ENCODE data around the gene CEMIP2.

The CEMIP2 gene

DNA sequence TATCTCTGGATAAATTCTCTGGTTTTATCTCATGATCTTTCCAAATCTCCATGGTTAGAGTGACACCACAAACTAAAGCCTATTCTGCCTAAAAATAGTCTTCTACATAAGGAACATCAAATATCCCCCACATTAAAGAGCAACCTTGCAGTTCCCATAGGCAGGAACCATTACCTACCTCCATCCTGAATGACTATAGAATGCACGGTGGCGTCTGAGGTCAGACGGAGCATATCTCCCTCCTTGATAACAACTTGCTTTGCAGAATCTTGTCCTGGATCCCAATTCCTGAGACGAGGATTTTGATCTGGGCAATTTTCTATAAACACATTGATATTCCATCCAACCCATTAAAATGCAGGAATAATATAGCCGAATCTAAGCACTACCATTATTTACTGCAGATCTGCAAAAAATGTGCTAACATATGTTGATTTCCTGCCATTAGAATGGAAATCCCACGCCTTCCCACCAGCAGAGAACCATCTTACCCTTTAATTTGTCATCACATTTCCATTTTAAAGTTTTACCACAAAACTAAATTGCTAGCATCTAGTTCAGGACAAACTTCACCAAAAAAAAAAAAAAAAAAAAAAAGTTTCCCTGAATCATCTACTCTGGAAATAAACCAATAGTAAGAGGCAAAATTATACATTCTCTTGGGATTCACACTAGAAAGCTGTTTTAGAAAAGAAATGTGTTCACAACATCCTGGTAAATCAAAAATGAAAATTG lies 22.1 kb downstream of the CEMIP2 start:
- DNase-seq (ENCODE audit: low read depth in 2 of 2): no peak

GRCh38 chr9:71744754-71745521 lies 23.4 kb downstream of the CEMIP2 start:
- DNase-seq (ENCODE audit: low read depth in 2 of 2): no peak

DNA sequence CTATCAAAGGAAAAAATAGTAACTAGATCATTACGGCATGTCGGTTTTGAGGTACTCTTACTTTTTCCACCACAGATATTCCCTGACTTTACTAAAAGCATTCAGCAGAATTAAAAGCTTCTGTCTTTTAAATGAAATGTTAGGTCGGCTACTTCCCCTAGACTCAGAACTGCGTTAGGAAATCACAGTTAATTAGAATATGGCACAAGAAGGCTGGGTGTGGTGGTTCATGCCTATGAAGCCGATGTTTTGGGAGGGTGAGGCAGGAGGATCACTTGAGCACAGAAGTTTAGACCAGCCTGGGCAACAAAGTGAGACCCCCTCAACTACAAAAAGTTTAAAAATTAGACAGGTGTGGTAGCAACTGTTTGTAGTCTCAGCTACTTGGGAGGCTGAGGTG lies 24.4 kb downstream of the CEMIP2 start:
- no peak for DNase-seq (ENCODE audit: low read depth in 2 of 2)

DNA sequence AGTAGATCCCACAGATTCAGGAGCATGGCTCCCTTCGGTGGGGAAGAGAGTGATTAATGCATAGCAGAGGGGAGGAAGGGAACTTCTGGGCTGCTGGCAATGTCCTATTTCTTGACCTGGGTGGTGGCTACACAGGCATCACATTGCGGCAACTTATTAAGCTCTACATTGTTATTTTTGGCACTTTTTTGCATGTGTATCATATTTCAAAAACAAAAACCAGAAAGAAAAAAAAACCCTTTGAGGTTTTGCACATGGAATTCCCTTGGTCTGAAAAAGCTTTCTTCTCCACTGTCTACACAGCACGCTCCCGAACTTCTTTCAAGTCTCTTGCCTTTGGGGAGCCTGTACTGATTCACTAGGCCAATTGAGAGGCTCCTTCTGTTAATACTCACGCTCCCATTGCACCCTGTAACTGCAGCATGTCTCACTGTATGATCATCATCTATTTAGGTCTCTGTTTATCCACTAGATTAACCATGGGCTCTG lies 25.1 kb downstream of the CEMIP2 start:
- DNase-seq (ENCODE audit: low read depth in 2 of 2): no peak

GRCh38 chr9:71742703-71743102 lies 25.6 kb downstream of the CEMIP2 start:
- no peak for DNase-seq (ENCODE audit: low read depth in 2 of 2)

GRCh38 chr9:71741926-71742648 lies 26.2 kb downstream of the CEMIP2 start:
- no peak for DNase-seq (ENCODE audit: low read depth in 2 of 2)

DNA sequence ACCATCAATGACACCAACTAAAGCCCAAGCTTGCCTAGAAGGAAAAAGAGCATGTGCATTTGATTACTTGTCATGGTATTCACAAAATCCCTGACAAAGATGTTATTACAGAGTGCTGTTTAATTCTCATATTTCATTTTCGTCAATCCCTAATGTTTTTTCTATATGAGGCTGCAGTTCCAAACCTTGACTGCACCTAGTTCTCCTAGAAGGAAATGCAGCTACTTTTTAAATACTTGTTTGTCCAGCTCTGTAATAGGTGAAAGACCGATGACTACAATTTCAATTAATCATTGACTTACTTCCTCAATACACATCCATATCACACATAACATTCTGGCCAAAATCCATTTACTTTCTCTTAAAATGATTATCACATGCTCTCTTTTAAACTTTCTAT lies 28.1 kb downstream of the CEMIP2 start:
- no peak for DNase-seq (ENCODE audit: low read depth in 2 of 2)

GRCh38 chr9:71737455-71737854 lies 30.9 kb downstream of the CEMIP2 start:
- DNase-seq (ENCODE audit: low read depth in 2 of 2): no peak

DNA sequence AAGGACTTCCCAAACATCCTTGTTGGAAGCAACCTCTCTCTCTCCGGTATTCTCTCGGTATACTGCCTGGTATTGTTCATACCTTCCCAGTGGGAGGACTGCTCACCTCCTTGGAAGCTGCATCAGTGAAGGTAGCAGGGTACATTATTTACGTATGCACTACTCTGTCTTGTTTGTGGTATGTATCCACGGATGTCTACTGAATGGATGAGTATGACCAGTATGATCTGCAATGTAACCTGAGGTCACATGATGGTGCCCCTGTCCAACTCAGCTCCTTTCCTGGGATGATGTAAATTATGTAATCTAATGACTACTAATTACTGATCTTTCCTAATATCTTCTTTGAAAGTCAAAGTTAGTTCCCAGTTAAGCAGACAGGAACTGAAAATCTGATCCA lies 32.1 kb downstream of the CEMIP2 start:
- DNase-seq (ENCODE audit: low read depth in 2 of 2): no peak

DNA sequence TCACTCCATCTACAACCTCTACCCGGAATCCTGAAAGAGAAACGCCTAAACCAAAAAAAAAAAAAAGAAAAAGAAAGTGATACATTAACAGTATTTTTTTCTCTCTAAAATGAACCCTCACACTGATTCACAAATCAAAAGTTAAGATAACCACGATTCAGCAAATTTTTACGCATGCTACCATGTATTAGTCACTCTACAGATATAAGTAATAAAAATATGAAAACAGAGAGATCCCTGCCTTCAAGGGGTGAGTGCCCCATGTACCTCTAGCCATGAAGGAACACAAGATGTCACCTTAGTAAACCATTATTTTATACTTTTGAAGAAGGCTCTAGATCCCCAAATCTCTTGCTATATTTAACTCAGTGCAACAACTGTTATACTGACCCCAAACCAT lies 33.4 kb downstream of the CEMIP2 start:
- DNase-seq (ENCODE audit: low read depth in 2 of 2): no peak

DNA sequence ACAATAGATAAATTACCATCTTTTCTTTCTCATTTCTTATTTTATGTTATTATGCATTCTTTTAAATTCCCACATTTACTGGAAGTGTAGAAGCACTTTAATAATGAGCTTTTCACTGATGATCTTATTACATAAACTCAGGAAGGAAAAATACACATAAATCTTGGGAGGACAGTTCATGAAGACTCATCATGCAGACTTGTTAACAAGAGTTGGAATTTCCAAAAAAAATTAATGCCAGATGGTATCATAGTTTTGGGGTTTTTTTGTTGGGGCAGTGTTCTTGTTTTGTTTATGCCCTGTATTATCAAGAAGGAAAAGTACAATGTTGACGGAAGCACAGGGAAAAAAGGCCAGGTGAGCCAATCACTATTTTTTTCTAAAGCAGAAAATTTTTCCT lies 35.1 kb downstream of the CEMIP2 start:
- no peak for DNase-seq (ENCODE audit: low read depth in 2 of 2)

- DNase-seq (ENCODE audit: low read depth in 2 of 2): no peak
Observed at GRCh38 chr9:71729816-71730526, 38.3 kb downstream of the CEMIP2 start.

- DNase-seq (ENCODE audit: low read depth in 2 of 2): no peak
Observed at GRCh38 chr9:71726723-71727122, 41.6 kb downstream of the CEMIP2 start.

- DNase-seq (ENCODE audit: low read depth in 2 of 2): no peak
Observed at GRCh38 chr9:71725590-71726338, 42.5 kb downstream of the CEMIP2 start.

DNA sequence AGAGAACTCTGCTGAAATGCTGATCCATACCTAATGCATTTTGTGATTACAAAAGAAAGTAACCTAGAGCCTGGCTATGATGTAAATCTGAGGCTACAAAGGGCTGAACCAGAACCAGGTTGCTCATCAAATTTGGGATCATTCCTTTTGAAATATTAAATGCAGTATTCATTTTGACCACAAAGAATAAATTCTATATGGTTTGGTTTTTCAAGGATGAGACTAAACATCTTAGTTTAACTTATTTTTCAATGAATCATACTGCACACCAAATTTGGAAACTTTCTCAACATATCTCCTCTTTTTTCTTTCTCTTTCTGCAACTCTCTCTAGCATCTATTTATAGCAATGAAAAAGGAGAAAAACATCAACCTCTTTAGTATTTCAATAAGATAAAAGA lies 46.5 kb downstream of the CEMIP2 start:
- DNase-seq (ENCODE audit: low read depth in 2 of 2): no peak

DNA sequence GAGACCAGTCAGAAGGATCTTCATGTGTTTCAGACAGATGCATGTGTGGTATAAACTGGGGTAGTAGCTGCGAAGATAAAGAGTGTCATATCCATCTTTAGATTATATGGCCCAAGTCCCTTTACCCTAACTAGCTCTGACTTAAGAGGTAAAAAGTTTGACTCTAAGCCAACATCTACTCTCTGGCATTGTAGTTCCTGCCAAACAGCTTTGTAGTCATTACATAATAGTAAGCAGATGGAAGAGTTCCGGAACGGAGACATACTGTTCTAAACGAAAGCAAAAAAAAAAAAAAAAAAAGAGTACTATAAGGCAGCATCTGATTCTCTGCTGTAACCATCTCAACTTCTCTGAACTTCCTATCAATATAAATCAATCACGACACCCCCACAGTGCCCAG lies 48.8 kb downstream of the CEMIP2 start:
- DNase-seq (ENCODE audit: low read depth in 2 of 2): no peak

GRCh38 chr9:71719088-71719487 lies 49.2 kb downstream of the CEMIP2 start:
- no peak for DNase-seq (ENCODE audit: low read depth in 2 of 2)

GRCh38 chr9:71716138-71716909 lies 52.0 kb downstream of the CEMIP2 start:
- DNase-seq (ENCODE audit: low read depth in 2 of 2): no peak

GRCh38 chr9:71710856-71711255 lies 57.5 kb downstream of the CEMIP2 start:
- no peak for DNase-seq (ENCODE audit: low read depth in 2 of 2)

GRCh38 chr9:71710201-71710600 lies 58.1 kb downstream of the CEMIP2 start:
- no peak for DNase-seq (ENCODE audit: low read depth in 2 of 2)
